GM19463 (cell line): ENCODE results near the gene NEO1.
"Not testable (repeated sequence)": the region's sequence is repeated elsewhere in the genome, so short reads cannot be mapped to it uniquely, and the experiment has no call there.

Experiments used
- ATAC-seq: cut with Tn5 transposase; IDR thresholded peaks from one replicate; pipeline ENCODE4 v1.9.1; 2021; ENCODE audit warnings: mild to moderate bottlenecking, moderate library complexity; ENCODE audit not compliant: unreplicated experiment

The NEO1 gene

DNA sequence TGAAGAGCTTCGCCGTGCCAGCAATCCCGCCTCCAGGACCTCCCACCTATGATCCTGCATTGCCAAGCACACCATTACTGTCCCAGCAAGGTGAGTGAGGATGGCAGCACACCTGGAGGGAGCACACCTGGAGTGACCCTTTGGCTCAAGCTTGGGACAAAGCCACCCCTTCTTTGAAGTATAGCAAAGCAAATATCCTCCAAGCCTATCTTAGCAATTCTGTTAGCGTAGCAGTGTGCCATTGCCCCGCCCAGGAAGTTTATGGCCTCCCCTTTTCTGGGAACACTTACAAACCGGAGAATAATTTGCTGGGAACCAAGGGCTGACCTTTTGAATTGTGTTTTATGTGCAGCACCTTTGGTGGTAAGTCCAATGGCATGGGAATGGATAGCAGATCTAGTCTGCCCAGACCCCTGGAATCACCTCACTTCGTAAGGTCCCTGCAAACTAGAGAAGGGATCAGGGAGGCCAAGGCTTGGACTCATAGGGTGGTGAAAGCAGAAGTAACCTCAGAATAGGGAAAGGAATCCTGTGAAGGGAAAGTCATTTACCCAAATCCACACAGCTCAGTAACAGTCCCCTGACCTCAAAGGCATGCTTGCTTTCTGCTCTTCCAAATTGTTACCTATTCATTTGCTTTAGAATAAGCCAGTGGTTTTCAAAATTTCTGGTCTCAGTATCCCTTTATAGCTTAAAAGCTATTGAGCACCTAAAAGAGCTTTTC, 246.4 kb downstream of the NEO1 start:
- no peak for ATAC-seq

GRCh38 chr15:73300286-73300685, 248.0 kb downstream of the NEO1 start:
- not testable (repeated sequence) for ATAC-seq

- ATAC-seq, result no peak
Measured at GRCh38 chr15:73303636-73304035, 251.4 kb downstream of the NEO1 start.

GRCh38 chr15:73305331-73306211, 253.3 kb downstream of the NEO1 start:
- no peak for ATAC-seq

- no peak for ATAC-seq
Measured at GRCh38 chr15:73308305-73308704, 256.0 kb downstream of the NEO1 start.

DNA sequence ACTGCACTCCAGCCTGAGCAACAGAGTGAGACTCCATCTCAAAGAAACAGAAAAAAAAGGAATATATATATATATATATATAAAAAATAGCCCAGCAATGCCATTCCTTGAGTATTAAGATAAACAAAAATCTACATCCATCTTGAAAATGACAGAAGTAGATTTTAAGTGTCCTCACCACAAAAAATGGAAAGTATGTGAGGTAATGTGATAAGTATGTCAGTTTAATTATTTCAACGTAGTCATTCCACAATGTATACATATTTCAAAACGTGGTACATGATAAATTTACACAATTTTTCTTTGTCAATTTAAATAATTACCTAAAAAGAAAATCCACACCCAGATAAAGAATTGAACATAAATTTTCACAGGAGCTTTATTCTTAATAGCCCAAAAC, 261.6 kb downstream of the NEO1 start:
- ATAC-seq, result no peak

DNA sequence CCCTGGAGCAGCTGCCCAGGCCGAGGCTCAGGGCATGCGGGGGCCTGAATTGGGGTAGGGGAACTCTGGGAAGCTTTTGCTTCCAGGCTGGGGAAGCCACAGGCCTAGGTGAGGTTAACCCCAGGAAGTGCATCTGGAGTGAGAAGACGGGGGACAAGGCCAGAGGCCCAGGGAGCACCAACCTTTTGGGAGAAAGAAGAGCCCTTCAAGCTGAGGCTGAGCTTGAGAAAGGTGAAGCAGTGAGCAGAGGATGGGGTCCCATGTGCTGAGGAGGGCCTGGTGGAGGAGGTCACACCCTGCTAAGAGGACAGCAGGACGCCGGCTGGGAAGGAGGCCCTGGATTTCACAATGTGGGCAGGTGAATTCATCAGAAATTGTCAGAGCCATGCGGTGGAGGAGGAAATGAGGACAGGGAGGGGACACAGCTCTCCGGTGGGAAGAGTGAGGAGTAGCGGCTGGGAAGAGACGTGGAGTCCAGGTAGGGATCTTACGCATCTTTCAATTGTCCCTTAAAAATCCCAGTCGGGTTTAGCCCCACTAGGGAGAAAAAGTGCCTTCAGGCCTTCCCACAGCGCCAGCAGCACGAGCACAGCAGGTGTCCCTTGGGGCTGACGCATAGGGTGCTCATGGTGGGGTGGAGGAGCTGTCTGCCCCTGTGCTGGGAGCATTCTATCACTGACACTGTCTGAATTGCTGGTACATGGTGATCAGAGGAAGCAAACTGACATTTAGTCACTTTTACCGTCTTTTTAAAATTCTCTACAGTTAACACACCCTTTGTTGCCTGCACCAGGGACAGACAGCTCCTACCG, 265.6 kb downstream of the NEO1 start:
- no peak for ATAC-seq

DNA sequence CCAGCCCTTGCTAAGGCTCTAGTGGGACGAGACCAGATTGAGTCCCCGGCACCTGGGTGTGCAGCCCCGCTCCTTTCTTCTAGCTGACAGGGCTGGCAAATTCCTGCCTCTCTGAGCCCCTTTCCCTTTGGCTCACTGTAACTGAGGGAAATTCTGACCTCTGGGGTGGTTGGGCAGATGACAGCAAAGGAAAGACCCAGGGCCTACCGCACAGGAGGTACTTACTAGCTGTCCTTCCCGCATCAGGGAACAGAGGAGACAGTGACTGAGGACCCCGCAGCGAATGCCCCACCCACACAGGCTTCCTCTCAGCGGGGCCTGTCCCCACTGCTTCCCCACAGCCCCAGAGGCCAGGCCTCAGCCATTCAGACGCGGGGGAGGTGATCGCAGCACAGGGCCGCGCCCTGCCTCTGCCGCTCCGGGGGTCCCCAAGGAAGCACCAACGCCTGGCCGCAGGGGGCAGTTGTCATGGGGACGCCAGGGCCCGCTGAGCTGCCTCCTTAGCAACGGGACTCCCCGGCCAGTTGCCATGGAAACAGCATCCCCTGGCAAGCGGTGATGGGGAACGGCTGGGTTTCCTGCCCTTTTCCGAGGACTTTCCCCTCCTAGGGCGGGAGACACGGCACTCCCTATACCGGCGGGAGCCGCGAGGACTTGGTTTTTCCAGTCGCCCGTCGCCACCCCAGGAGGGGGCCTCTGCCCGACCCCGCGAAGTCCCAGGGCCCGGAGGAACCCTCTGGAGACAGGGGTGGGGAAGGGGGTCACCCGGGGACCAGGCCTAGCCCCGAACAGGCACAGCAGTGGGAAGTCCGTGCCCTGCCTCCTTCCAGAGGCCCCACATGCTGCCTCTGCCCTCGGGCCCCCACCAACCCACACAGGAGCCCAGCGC, 266.4 kb downstream of the NEO1 start:
- no peak for ATAC-seq

- no peak for ATAC-seq
Measured at GRCh38 chr15:73319460-73320245, 267.4 kb downstream of the NEO1 start.

DNA sequence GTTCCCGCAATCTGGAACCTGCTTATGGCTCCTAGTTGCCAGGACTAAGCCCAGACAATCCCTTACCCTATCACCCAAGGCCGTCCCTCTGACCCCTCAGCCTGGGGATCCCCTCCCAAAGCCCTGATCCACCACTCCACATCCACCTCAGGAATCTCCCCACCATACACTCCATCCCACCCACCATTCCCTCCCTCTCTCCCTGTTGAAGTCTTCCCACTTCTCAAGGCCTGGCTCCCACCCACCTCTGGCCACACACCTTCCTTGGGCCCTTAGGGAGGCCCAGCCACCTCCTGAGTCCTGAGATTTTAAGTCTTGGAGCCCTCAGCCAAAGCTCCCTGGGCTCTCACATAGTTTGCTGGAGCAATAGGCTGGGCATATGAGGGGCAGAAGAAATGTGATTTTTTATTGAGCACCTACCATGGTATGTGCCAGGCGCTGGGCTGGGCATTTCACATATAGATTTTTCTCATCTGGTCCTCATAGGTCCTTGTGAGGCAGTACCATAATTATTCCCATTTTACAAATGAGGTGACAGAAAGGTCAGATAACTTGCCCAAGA, 268.4 kb downstream of the NEO1 start:
- ATAC-seq, result no peak

- ATAC-seq, result no peak
Measured at GRCh38 chr15:73321496-73322450, 269.5 kb downstream of the NEO1 start.

DNA sequence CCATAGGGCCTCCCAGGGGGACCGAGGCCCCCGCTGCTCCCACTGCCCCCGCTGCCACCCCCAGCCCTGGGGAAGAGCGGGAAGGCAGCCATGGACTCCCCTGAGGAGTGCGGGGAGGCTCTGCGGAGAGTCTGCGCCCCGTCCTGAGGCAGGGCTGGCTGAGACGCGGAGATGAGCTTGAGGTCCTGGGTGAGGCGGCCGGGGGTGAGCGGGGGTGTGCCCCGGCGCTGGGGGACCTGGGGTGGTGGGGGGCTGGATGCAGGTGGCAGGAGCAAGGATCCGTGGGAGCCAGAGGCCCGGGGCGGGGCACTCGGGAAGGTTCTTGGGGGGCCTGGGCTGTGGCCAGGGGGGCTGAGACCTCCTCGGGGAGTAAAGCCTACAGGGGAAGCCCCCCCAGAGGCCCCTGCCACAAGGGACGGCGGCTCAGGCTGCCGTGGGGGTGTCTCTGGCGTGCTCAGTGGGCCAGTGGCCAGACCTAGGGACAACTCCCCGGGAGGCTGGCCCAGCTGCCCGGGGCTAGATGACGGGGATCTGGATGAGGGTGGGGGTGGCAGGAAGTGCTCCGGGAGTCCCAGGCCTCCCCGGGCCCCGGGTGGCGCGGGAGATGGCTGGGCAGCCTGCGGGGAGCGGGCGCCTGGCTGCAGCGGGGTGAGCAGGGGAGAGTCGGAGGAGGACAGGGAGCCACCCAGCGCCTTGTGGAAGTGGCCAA, 270.6 kb downstream of the NEO1 start:
- ATAC-seq, result no peak

DNA sequence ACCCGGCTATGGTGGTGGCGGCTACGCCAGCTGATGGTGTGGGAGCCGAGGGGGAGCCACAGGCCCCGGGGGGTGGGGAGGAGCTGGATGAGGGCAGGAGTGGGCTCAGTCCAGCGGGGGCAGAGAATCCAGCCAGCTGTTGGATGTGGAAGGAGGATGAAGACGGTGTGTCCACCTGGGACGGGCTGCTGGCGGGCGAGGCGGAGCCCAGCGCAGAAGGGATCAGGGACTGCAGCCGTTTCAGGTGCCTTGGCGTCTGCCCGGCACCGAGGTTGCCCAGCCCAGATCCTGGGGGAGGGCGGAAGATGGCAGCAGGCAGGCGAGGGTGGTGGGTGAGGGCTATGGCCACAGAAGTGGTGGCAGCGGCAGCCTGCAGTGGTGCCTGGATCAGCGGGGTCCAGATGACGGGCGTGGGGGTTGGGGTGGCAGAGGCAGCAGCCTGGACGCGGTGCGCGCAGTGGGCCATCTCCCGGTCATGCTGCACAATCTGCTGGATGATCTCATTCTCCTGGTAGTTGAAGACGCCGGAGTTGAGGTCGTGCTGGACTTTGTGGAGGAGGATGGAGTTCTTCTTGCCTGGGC, 271.2 kb downstream of the NEO1 start:
- ATAC-seq, result no peak

- no peak for ATAC-seq
Measured at GRCh38 chr15:73323956-73324355, 271.7 kb downstream of the NEO1 start.

- ATAC-seq, result no peak
Measured at GRCh38 chr15:73324496-73325170, 272.4 kb downstream of the NEO1 start.

DNA sequence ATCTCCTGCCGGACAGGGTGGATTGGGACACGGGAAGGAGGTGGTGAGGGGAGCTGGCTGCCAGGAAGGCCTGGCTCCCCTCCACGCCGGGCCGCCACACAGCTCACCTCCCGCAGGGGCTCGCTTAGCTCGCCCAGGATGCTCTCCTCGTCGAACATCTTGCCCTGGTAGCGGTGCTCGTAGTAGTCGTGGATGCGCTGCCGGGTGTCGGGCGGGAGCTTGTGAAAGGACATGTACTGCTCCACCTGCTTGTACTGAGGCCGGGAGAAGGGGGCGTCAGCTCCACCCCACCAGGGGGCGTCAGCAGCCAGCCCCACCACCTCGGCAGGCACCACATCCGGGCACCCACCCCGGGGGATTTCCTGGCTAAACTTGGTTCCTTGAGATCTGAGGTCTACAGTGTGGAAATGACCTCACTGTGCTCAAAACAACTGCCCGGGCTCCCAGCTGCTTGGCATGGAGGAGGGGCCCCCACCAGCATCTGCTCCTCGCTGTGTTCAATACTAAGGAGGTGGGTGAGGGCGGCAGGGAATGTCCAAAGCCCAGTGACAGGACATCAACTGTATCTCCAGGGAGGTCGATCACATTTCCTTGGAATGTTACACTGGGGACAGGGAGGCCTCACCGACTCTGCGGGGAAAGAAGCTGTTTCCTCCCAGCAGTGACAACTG, 273.1 kb downstream of the NEO1 start:
- no peak for ATAC-seq
